NCI-H2029 (cell line): ENCODE results near the gene PHF12.

Experiments used
- DNase-seq: peaks from one replicate; lab custom pipeline; 2025; lab: John Stamatoyannopoulos, UW

The PHF12 gene

DNA sequence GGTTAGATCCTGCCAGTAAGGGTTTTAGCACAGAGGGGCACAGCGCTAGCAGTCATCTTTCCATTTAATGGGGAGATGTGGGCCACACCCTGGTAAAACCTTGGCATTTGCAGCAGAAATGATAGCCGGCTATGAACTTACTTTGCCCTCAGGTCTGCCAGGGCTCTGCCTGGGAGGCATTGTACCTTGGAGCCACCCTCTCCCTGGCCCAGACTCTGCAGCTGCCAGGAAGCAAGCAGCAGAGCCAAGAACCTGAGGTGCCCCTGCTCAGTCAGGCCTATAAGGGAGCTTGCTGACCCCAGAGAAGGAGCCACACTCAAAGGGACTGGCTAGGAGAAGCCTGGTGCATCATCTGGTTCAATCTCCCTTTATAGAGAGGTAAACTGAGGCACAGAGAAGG lies 23.7 kb upstream of the PHF12 start:
- no peak for DNase-seq

GRCh38 chr17:28974451-28974850 lies 23.1 kb upstream of the PHF12 start:
- DNase-seq: no peak

GRCh38 chr17:28973425-28973824 lies 22.1 kb upstream of the PHF12 start:
- DNase-seq: peak; percentile 39

DNA sequence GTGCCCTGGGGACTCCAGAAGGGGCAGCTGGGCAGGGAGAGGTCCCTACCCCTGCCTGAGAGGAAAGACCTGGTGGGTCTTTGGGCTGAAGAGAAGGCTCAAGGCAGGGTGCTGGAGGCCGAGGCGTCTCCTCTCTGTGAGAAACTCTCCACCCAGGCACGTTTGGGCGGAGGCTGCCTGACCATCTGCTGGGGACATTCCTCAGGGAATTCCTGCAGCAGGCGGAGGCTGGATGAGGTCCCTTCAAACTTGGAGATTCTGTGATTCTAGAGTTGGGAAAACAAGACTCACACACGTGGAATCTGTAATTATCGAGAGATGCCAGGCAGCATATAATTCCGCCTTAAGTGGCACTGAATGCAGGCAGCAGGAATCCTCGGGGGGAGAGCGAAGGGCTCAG lies 21.1 kb upstream of the PHF12 start:
- no peak for DNase-seq

DNA sequence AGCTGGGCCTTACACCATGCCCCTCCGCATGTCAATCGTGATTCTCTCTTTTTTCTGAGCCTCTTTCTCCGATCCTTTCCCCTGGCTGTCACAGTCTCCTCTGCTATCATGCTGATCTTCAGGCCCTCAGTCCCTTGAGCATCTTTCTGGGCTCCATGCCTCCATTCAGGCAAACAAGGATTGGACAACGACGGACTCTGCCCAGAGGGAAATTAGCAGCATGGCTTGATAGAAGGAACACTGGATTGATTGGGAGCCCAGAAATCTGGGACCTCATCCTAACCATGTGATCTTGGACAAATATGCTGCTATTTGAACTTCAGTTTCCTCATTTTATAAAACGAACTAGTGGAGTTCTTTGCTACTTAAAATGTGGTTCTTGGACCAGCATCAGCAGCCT lies 19.6 kb upstream of the PHF12 start:
- no peak for DNase-seq

GRCh38 chr17:28969706-28970393 lies 18.5 kb upstream of the PHF12 start:
- DNase-seq: no peak

- DNase-seq: no peak
Observed at GRCh38 chr17:28968914-28969295, 17.6 kb upstream of the PHF12 start.

DNA sequence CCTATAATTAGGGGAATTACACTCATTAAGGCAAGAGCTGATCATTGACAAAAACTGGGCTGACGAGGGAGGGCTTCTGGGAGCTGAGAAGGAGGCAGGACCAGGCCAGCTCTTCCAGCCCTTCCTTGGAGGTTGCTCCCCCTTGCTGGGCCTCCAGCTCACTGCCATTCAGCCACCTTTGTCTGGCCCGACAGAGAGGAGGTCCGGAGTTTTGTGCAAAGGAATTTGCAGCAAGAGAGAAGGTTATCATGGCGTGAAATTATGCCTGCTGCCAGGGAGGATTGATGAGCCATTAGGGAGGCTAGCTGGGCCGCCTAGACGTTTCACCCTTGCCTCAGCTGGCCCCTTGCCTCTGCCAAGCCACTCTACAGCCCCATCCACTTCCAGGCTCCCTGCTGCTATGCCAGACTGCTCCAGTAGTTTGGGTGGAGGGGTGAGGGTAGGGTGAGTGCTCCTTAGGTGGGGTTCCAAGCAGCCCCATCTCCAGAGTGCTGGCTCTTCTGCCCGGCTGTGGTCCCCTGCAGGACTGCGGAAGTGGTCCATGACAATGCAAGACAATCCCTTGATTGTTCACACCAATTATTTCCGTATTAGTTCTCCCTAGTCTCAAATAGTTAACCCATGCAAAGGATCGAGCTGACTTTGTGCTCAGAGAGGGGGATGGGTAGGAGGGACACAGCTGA lies 17.1 kb upstream of the PHF12 start:
- no peak for DNase-seq

DNA sequence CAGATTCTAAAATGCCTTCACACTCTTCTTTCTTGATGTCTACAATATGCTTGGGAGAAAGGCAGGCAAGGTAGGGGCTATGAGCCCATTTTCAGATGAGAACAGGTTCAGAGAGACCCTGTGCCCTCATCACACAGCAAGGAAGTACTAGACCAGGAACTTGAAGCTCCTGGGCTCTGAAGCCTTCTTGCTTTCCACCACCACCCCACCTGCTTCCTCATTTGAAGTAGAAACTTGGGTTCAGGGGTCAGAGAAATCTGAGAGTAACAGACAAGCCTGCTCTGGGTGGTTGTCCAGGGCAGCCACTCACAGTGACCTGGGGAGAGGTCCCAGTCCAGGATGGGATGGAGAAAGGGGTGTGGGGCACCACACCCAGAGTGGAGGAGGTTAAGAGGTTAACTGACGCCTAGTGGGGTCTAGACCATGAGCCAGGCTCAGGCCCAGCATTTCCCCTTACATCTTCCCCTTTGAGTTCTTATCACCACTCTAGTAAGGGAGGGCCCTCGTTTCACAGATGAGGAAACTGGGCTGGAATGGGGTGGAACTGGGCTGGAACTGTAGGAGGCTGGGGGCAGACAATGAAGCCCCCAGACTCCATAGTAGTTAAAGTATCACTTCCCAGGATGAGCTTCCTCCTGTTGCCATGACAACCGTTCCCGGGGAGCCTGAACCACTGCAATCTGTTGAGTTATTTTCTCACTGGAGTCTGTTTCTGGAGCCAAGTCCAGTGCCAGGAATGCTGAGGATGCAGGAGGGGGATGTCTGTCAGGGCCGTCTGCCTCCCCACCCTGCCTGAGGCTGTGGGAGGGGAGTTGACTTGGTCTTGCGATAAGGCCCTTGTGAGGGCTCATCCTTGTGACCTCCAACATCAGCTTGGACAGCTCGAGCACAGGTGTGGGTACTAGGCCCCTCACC lies 16.2 kb upstream of the PHF12 start:
- DNase-seq: no peak

DNA sequence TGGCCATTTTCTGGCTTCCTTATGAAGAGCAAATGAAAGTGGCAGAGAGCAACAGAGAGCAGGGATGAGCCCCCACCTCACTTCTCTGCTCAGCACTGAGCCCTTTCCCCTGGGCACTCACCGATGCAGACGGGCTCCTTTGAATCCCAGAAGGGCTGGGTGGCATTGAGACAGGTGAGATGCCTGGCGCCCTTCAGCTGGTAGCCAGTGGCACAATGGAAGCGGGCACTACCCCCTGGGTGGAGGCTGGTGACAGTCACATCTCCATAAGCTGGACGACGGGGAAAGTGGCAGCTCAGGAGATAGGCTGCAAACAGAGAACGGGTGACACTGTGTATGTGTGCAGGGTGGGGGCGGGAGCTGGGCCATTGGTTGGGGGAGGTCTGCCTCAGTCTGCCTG lies 12.5 kb upstream of the PHF12 start:
- DNase-seq: no peak

DNA sequence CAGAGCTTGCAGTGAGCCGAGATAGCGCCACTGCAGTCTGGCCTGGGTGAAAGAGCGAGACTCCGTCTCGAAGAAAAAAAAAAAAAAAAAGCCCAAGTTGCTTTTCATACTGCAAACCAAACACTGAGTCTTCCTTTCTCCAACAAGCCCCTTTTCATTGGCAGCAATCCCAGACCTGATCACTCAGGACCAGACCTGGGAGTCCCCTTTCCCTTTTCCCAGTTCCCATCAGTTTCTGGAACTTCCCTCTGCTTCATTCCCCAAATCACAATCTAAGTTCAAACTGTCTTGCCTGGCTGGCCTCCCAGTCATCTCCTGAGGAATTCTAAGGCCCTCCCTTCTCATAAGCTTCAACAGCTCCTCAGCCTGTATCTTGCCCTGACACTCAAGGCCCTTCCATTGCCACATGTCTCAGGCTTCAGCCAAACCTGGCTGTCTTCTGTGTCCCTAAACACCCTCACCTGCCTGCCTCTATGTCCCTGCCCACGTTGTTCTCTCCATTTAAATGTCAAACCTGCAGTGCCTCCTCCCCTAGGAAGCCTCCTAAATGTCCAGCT lies 11.8 kb upstream of the PHF12 start:
- no peak for DNase-seq

DNA sequence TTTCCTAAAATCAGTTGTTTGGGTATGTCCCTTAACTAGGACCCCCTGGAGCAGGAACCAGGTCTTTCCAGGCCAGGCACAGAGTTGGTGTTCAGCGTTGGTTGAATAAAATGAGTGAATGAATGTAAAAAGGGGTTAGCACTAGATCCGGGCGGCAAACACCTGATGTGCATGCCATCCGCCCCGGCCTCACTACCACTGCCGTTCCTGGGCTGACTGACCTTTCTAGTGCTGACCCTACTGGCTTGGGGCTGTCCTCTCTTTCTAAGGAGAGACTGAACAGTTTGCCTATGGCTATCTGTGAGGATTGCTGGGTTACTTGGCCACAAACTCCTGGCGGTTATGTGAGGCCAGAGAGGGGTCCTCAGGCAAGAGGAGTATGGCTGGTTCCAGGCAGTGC lies 10.1 kb upstream of the PHF12 start:
- no peak for DNase-seq

GRCh38 chr17:28960256-28961061 lies 9.1 kb upstream of the PHF12 start:
- DNase-seq: no peak

GRCh38 chr17:28959471-28959871 lies 8.2 kb upstream of the PHF12 start:
- DNase-seq: no peak

DNA sequence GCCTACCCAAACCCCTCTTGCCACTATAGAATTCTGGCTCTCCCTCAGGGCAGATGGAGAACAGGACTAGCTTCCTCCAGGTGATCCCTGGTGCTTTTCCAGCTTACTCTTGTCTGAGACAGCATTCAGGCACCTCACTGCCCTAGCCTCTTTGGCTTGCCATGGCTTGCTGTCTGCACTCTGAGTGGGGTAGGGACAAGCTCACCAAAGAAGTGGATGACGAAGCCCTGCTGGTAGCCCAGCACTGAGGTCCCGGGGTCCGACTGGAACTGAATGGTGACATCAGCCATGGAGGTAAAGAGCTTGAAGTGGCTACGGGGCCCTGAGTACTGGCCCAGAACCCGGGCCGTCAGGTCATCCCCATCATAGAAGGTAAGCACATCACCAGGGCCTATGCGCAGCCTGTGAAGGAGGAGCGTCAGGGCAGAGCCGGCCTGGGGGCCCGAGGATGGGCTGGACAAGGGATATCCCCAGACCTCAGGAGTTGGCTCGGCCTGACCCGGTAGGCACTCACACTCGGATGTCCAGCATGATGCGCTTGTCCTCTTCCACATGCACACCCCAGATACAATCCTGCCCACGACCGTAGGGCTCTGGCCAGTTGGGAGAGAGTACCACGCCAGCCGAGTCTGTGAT lies 7.6 kb upstream of the PHF12 start:
- DNase-seq: no peak

DNA sequence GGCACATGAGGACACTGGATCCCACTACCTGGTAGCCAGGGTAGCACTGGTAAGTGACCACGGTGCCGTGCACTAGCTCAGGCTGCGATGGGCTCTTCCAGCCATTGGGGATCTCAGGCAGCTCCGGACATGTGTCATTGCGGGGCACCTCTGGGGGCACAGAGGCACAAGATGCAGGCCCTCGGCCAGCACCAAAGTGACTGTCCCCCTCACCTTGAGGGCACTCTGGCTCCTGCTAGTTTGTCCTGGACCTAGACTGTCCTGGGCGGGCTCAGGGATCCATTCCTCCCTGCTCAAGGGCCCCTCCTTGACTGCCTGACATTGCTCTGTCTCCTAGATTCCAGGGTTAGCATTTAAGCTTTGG lies 6.7 kb upstream of the PHF12 start:
- DNase-seq: no peak

DNA sequence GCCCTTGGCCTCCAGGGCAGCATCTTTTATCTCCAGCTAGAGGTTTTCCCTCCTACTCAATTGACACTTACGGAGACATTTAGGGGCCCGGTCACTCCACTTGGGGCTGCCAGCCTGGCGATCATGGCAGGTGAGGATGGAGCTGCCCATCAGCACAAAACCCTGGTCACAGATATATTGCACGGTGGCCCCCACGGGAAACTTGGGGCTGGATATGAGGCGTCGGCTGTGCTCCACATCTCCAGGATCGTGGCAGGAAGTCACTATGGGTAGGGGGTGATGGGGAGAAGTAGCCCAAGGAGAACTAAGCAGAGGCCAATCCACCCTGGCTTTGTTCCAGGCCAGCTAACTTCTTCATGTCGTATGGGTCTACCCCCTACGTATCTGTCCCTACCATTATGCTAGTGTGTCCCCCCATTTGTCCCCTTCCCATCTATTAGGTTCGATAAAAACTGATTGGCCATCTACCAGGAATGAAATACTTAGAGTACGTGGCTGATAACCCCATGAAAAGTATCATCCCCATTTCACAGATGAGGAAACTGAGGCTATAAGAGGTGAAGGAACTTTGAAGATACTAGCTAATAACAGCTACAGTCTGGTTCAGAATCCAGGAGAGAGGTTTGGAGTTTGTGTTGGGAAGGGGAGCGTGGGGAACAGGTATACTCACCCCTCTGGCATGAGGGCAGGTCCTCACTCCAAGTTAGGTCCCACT lies 6.1 kb upstream of the PHF12 start:
- no peak for DNase-seq

DNA sequence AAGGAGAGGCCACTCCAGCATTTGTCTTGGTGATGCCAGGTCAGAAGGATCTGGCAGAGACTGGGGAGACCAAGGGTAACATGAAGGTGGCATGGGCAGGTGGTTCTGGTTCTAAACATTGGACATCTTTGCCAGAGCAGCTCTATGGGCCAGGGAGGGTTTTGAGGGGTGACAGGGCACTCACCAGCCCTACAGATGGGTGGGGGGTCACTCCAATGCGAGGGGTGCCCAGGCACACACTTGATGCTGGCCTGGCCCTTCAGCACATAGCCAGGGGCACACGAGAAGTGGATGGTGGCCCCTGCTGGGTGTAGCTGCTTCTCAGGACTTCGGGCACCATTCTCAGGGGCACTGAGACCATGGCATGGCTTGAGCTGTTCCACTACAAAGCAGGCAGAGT lies 5.5 kb upstream of the PHF12 start:
- no peak for DNase-seq

DNA sequence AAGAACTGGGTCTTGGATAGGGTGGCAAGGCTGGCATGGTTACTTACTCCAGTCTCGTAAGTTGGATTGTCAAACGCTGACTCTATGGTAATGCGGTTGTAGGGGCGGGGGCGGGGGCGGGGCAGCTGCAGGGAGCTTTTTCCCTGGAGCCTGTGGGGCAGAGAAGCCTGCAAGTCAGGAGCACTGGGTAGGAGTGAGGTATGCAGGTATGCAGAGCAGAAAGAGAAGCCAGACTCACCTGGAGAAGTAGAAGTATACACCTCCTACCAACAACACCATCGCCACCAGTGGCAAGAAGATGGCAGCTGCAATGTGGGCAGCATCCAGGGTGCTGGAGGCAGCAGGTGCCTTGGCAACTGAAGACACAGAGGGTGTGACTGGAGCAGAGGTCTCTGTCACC lies 4.8 kb upstream of the PHF12 start:
- no peak for DNase-seq

DNA sequence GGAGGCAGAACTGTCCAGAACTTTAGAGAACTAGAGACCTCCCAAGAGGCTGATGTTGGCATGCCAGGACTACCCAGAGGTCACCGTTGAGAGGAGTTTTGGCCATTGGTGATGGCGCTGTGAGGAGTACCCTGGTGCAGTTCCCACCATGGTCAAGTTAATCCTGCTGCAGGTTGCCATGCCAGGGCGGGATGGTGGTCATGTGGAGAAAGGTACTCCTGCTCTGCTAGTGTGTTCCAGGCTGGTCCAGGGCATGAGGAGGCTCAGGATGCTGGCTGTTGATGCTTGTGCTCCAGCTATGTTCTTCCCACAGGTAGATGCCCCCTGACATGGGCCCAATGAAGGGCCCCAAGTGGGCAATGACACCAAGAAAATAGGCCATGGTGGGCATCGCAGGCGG lies 4.1 kb upstream of the PHF12 start:
- DNase-seq: no peak

DNA sequence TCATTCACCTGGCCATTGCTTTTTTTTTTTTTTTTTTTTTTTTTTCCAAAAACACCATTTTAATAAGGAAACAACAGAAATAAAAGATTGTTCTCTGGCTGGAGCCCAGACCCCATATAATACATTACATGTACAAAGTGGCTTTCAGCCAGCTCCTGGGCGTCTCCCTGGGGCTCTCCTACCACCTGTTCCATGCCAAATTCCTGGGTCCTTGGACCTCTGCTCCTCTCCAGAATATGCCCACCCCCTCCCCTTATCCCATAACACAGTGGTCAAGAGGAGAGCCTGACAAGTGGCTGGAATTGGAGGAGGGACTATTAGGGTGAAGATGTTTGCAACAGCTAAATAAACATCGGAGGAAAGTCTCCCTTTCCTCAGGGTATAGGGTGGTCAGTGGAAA lies 3.6 kb upstream of the PHF12 start:
- no peak for DNase-seq
